Measurements from ENCODE around the gene LONRF2.

DNA sequence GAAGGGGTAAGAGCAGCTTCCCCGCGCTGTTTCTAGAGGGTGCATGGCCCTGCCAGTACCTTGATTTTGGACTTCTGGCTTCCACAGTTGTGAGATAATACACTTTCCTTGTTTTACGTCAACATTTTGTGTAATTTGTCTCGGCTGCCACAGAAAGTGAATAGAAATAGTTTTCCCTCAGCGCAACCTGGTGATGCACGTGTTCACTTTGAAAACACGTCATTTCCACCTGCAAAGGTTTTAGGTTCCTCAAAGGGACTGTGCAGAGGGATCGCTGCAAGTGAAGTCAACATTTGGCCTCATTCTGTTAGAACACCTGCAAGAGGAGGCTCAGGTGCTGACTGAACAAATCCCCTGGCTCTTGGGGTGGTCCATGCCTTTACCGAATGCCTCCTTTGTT lies 71.7 kb downstream of the LONRF2 start:
- TF ChIP-seq SUZ12 (IDR thresholded peaks at IDR 0.05), result no peak
- TF ChIP-seq FOXA1 (IDR thresholded peaks at IDR 0.05), result no peak
- no peak for TF ChIP-seq SP1 (IDR thresholded peaks at IDR 0.05)
- TF ChIP-seq FOXK2 (IDR thresholded peaks at IDR 0.05), result no peak
- TF ChIP-seq HDGF (IDR thresholded peaks at IDR 0.05; ENCODE audit: borderline replicate concordance), result no peak
- TF ChIP-seq, protein P1, sequence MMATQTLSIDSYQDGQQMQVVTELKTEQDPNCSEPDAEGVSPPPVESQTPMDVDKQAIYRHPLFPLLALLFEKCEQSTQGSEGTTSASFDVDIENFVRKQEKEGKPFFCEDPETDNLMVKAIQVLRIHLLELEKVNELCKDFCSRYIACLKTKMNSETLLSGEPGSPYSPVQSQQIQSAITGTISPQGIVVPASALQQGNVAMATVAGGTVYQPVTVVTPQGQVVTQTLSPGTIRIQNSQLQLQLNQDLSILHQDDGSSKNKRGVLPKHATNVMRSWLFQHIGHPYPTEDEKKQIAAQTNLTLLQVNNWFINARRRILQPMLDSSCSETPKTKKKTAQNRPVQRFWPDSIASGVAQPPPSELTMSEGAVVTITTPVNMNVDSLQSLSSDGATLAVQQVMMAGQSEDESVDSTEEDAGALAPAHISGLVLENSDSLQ (IDR thresholded peaks at IDR 0.05), result no peak

Measured in HEK293T (cell line).